Osteocyte (in vitro differentiated cells): ENCODE measurements around the gene TBC1D10B. TPM values are rescaled to one million over a fixed set of nuclear protein-coding genes. Genes with fewer than 3 reads are reported as not detected.

Experiments
- DNase-seq: peaks from one replicate; pipeline ENCODE4 v3.0.0; 2021; ENCODE audit warnings: mixed read lengths; ENCODE audit not compliant: unreplicated experiment; ENCODE audit errors: extremely low spot score
- H3K27ac Mint-ChIP-seq: one replicate; pipeline ENCODE4 v1.8.0; 2021; ENCODE audit warnings: mild to moderate bottlenecking, mixed read lengths; ENCODE audit not compliant: unreplicated experiment
- H3K27me3 Mint-ChIP-seq: one replicate; pipeline ENCODE4 v1.8.0; 2021; ENCODE audit warnings: mixed read lengths; ENCODE audit not compliant: unreplicated experiment
- H3K36me3 Mint-ChIP-seq: one replicate; pipeline ENCODE4 v1.8.0; 2021; ENCODE audit warnings: mixed read lengths; ENCODE audit not compliant: unreplicated experiment
- H3K4me1 Mint-ChIP-seq: one replicate; pipeline ENCODE4 v1.8.0; 2021; ENCODE audit warnings: mixed read lengths; ENCODE audit not compliant: unreplicated experiment
- H3K4me3 Mint-ChIP-seq: one replicate; pipeline ENCODE4 v1.8.0; 2021; ENCODE audit warnings: mild to moderate bottlenecking, moderate library complexity, mixed read lengths; ENCODE audit not compliant: unreplicated experiment
- H3K9me3 Mint-ChIP-seq: one replicate; pipeline ENCODE4 v1.8.0; 2021; ENCODE audit warnings: mixed read lengths; ENCODE audit not compliant: unreplicated experiment
- total RNA-seq: library from RNA; stranded (reverse); gene quantifications from 2 replicates; pipeline ENCODE4 v1.2.1, GENCODE V29; 2021
- TF ChIP-seq, protein P1 (sequence below): fragments of 200-600 bp; sonication (generic); IDR thresholded peaks from 2 replicates; pipeline ENCODE4 v1.5.0; 2021; ENCODE audit warnings: antibody characterized with exemption, mild to moderate bottlenecking, moderate library complexity

TBC1D10B gene
- total RNA-seq, 1 donor from 2014 or later, result 47.0 TPM

DNA sequence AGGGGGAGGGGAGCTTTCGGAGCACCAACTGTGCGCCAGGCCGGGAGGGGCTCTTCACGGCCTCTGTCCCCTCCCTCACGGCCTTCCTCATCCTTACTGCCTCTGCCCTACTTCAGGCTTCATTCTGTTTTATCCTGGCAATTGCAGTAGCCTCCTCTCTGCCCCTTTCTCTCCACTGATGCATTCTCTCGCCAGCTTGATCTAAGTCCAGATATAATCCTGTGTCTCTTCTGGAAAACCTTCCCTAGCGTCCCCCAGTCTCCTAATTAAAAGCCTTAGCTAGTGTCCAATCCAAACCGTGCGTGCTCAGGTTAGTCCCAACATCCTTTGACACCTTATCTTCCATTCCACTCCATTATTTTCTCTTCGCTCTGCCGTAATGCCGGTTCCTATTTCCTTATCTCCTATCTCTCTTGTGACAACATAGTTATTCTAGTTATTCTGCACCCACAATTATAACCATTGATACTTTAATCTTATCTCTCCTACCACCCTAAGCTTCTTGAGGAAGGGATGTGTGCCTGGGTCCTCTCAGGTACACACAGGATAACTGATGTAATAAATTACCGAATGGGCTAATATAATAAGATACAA lies 25.8 kb upstream of the TBC1D10B start:
- no peaks in the 10 kb centered on the region for H3K36me3 Mint-ChIP-seq
- no peaks in the 10 kb centered on the region for H3K27me3 Mint-ChIP-seq
- H3K4me1 Mint-ChIP-seq, result peaks cover 32% of the 10 kb centered on the region
- DNase-seq, result no peak
- H3K27ac Mint-ChIP-seq, result peak overlapping the region; percentile 76
- H3K9me3 Mint-ChIP-seq, result no peaks in the 10 kb centered on the region
- peak overlapping the region; percentile 82 for H3K4me3 Mint-ChIP-seq
- TF ChIP-seq, protein P1, sequence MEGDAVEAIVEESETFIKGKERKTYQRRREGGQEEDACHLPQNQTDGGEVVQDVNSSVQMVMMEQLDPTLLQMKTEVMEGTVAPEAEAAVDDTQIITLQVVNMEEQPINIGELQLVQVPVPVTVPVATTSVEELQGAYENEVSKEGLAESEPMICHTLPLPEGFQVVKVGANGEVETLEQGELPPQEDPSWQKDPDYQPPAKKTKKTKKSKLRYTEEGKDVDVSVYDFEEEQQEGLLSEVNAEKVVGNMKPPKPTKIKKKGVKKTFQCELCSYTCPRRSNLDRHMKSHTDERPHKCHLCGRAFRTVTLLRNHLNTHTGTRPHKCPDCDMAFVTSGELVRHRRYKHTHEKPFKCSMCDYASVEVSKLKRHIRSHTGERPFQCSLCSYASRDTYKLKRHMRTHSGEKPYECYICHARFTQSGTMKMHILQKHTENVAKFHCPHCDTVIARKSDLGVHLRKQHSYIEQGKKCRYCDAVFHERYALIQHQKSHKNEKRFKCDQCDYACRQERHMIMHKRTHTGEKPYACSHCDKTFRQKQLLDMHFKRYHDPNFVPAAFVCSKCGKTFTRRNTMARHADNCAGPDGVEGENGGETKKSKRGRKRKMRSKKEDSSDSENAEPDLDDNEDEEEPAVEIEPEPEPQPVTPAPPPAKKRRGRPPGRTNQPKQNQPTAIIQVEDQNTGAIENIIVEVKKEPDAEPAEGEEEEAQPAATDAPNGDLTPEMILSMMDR, result no peak

DNA sequence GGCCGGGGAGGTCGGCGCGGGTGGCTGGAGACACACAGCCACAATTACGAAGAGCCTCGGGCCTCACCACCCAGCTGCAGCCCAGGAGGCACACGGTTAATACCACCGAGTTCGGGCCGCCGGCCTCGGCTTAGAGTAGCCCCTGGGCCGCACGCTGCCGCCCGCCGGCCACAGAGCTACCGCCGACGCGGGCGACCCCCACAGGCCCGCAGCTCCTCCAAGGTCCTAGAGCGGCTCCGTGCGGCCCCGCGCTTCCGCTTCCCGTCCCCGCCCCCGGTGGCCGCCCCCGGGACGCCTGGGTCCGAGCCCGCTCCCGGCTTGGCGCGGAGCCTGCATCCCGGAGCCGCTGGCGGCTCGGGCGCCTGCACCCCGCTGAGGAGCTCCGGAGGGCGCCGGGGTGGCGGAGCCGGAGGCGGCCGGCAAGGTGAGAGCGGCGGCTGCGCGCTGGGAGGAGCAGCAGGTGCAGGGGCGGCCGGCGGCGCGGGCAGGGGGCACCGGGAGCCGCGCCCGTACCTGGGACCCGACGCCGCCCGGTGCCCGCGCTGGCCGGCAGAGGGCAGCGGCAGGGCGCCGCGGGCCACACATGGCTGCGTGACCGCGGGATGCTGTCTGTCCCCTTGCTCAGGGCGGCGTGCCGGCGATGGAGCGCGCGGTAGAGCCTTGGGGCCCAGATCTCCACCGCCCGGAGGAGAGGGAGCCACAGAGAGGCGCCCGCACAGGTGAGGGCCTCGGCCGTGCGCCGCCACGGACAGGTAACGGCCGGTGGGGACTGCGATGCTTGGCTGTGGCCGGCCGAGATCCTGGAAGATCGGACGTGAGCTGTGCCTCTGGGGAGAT lies 25.1 kb upstream of the TBC1D10B start, which contains the start of gene ZNF48:
Gene ZNF48 (plus strand): TSS at position 266 of the 837 bp plus-strand sequence. CDS start 375 bp downstream, at position 641.
- Mint-ChIP-seq H3K4me1 (peaks cover 28% of the 10 kb centered on the region), H3K4me3 (peak within 1 kb of the TSS; percentile 97), H3K36me3 (no peaks in the 10 kb centered on the region)

DNA sequence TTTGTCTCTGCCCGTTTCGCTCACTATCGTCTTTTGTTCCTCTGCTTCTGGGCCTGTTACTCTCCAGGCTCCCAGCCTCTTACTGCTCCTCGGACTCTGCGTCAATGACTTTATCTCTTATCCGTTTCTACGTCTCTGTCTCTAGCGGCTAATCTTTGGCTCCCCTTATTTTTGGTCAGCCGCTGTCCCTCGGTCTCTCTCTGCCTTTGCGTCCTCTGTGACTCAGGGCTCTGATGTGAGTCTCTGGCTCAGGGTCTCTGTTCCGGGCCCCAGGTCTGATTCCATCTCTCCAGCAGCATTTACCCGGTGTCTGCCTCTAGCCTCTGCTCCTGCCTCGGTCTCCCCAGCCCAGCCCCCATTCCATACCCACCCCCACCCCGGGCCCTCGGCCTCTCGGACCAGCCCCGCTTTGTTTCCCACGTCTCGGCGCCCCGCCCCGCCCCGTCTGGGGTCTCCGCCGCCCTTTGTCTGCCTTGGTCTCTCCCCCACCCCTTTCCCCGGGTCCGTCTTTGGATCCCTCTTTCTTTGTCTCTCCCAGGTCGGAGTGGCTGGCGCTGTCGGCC lies 24.4 kb upstream of the TBC1D10B start:
- Mint-ChIP-seq H3K4me3 (peak overlapping the region; percentile 97), H3K36me3 (no peaks in the 10 kb centered on the region), H3K9me3 (no peaks in the 10 kb centered on the region), H3K4me1 (peaks cover 23% of the 10 kb centered on the region), H3K27me3 (no peaks in the 10 kb centered on the region), H3K27ac (peak overlapping the region; percentile 98)
- TF ChIP-seq, protein P1, result no peak
- DNase-seq, result peak; percentile 87

More for the DNA sequence above, 25.1 kb upstream of the TBC1D10B start, which contains the start of gene ZNF48:
- Mint-ChIP-seq H3K9me3 (no peaks in the 10 kb centered on the region), H3K27me3 (no peaks in the 10 kb centered on the region), H3K27ac (peak within 1 kb of the TSS; percentile 98)
- TF ChIP-seq, protein P1, result peak; percentile 31
- peak; percentile 94 for DNase-seq

DNA sequence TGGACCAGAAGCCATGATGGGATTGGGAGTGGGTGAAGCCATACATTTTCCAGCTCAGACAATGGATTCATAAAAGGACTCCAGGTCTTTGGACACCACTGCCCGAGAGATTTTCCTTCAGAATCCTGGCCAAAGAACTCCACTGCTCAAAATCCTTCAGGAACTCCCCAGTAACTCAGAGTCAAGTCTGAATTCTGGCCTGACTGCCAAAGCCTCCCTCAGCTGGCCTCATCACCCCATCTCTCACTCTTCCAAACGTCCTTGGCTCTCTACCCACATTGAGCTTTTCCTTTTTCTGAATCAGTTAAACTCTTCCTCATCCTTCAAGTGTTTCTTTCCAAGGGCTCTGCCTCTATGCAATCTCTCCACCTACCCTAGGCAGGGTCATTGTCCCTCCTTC lies 13.2 kb upstream of the TBC1D10B start:
- DNase-seq, result no peak
- H3K4me1 Mint-ChIP-seq, result peaks cover 16% of the 10 kb centered on the region
- no peak overlapping the region for H3K27ac Mint-ChIP-seq
- H3K36me3 Mint-ChIP-seq, result no peaks in the 10 kb centered on the region
- TF ChIP-seq, protein P1, result no peak
- H3K9me3 Mint-ChIP-seq, result no peaks in the 10 kb centered on the region
- no peak overlapping the region for H3K4me3 Mint-ChIP-seq
- H3K27me3 Mint-ChIP-seq, result no peaks in the 10 kb centered on the region
